ENCODE measurements around the gene PRCC.

The PRCC gene
- 36.0 to 52.4 (median 43.9) reads per million in 4 experiments for total RNA-seq

GRCh38 chr1:156767101-156767878 lies at the start of gene PRCC:
PRCC (plus strand) TSS chr1:156767535; CDS start chr1:156767772, 237 bp downstream.
- DNase-seq = peak; percentile 94

- no peak for DNase-seq
Measured at GRCh38 chr1:156721131-156721530, 46.2 kb upstream of the PRCC start.

- DNase-seq = no peak
Measured at GRCh38 chr1:156721535-156721934, 45.8 kb upstream of the PRCC start.

- DNase-seq = peak; percentile 71
Measured at GRCh38 chr1:156725683-156726280, 41.6 kb upstream of the PRCC start.

GRCh38 chr1:156726549-156727226 lies 40.6 kb upstream of the PRCC start:
- peak; percentile 9 for DNase-seq

GRCh38 chr1:156727492-156727891 lies 39.8 kb upstream of the PRCC start:
- DNase-seq = no peak

GRCh38 chr1:156727926-156728598 lies 39.3 kb upstream of the PRCC start, which contains the start of gene METTL25B:
METTL25B (plus strand) TSS chr1:156728469; CDS start chr1:156729105, 636 bp downstream.
- peak; percentile 66 for DNase-seq

- peak; percentile 92 for DNase-seq
Measured at GRCh38 chr1:156728599-156729462, 38.5 kb upstream of the PRCC start, which contains the start of gene ISG20L2. ISG20L2 (minus strand) TSS chr1:156728766; CDS start chr1:156727652, 1,114 bp downstream.

GRCh38 chr1:156733989-156734584 lies 33.2 kb upstream of the PRCC start:
- no peak for DNase-seq

GRCh38 chr1:156738407-156738806 lies 28.9 kb upstream of the PRCC start:
- no peak for DNase-seq

- DNase-seq = no peak
Measured at GRCh38 chr1:156738916-156739315, 28.4 kb upstream of the PRCC start.

GRCh38 chr1:156740237-156740740 lies 27.0 kb upstream of the PRCC start:
- DNase-seq = no peak

GRCh38 chr1:156740741-156741480 lies 26.4 kb upstream of the PRCC start, which contains the start of gene MRPL24:
MRPL24 (minus strand) TSS chr1:156741088; CDS start chr1:156738704, 2,384 bp downstream.
- peak; percentile 93 for DNase-seq

- no peak for DNase-seq
Measured at GRCh38 chr1:156741481-156741983, 25.8 kb upstream of the PRCC start.

GRCh38 chr1:156742017-156742416 lies 25.3 kb upstream of the PRCC start:
- no peak for DNase-seq

- DNase-seq = no peak
Measured at GRCh38 chr1:156742801-156743200, 24.5 kb upstream of the PRCC start.

GRCh38 chr1:156743367-156744302 lies 23.7 kb upstream of the PRCC start:
- no peak for DNase-seq

GRCh38 chr1:156744344-156744743 lies 23.0 kb upstream of the PRCC start:
- DNase-seq = no peak

All from effector CD8-positive, alpha-beta T cell (primary cell).